GM21723 (cell line): ENCODE measurements around the gene TTC13.
"Not testable (repeated sequence)": the region's sequence is repeated elsewhere in the genome, so short reads cannot be mapped to it uniquely, and the experiment has no call there.

Experiments
- ATAC-seq: cut with Tn5 transposase; IDR thresholded peaks from one replicate; pipeline ENCODE4 v1.9.1; 2021; ENCODE audit warnings: mild to moderate bottlenecking, moderate library complexity; ENCODE audit not compliant: unreplicated experiment

Gene TTC13

GRCh38 chr1:230994860-230995259 lies 16.2 kb upstream of the TTC13 start:
- ATAC-seq: no peak

- no peak for ATAC-seq
Observed at GRCh38 chr1:230992100-230992774, 13.6 kb upstream of the TTC13 start.

- no peak for ATAC-seq
Observed at GRCh38 chr1:230987448-230987847, 8.8 kb upstream of the TTC13 start.

- no peak for ATAC-seq
Observed at GRCh38 chr1:230986976-230987375, 8.3 kb upstream of the TTC13 start.

GRCh38 chr1:230985711-230986110 lies 7.0 kb upstream of the TTC13 start:
- ATAC-seq: no peak

GRCh38 chr1:230984622-230985515 lies 6.2 kb upstream of the TTC13 start:
- not testable (repeated sequence) for ATAC-seq

- ATAC-seq: no peak
Observed at GRCh38 chr1:230983811-230984210, 5.2 kb upstream of the TTC13 start.

- no peak for ATAC-seq
Observed at GRCh38 chr1:230982696-230983095, 4.0 kb upstream of the TTC13 start.

- ATAC-seq: no peak
Observed at GRCh38 chr1:230979952-230980351, 1.3 kb upstream of the TTC13 start.

GRCh38 chr1:230979389-230979716 lies 692 bp upstream of the TTC13 start:
- no peak for ATAC-seq

- ATAC-seq: peak; percentile 14
Observed at GRCh38 chr1:230977761-230978490, 735 bp downstream of the TTC13 start.

- ATAC-seq: no peak
Observed at GRCh38 chr1:230976825-230977747, 1.6 kb downstream of the TTC13 start.

GRCh38 chr1:230976360-230976759 lies 2.3 kb downstream of the TTC13 start:
- ATAC-seq: no peak

- ATAC-seq: no peak
Observed at GRCh38 chr1:230975636-230976035, 3.0 kb downstream of the TTC13 start.

- ATAC-seq: peak; percentile 70
Observed at GRCh38 chr1:230972855-230973271, 5.8 kb downstream of the TTC13 start.

- ATAC-seq: no peak
Observed at GRCh38 chr1:230971771-230972170, 6.9 kb downstream of the TTC13 start.

GRCh38 chr1:230970432-230970831 lies 8.2 kb downstream of the TTC13 start:
- ATAC-seq: no peak

GRCh38 chr1:230966358-230966873 lies 12.2 kb downstream of the TTC13 start:
- ATAC-seq: no peak

- ATAC-seq: no peak
Observed at GRCh38 chr1:230965535-230965934, 13.1 kb downstream of the TTC13 start.

- ATAC-seq: no peak
Observed at GRCh38 chr1:230964896-230965295, 13.8 kb downstream of the TTC13 start.
